ENCODE results near the gene FSTL4.

DNA sequence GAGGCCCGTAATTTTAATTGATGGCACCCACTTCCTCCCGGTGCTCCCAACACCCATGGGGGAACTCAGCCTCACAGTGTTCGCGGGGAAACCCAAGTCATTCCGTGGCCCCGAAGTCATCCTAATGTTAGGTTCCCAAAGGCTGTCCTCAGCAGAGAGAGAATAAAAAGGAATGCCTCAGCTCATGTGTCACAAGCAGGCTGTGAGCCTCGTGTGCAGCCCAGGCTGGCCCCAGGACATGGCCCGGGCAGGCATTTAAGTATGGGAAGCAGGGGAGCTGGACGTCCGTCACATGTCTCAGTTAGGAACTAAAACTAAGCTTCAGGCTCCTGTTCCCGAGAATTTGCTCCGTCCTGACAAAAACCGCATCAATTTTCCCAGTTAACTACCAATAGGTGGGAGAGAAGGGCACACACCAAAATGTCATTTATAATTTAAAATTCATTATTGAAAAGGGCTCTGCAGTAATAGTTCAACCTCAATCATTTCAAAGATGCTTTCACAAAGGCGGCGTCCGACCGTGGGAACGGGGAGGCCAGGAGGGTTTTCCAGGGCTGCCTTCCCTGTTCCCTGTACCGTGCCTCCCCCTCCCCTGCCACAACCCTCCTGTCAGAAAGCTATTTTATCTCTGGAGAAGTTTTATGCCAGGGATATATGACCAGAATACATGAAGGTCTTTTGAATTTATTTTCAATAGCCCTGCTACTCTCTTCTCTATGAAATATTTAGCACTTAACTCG lies 137.3 kb downstream of the FSTL4 start:
- TF ChIP-seq, protein P1, sequence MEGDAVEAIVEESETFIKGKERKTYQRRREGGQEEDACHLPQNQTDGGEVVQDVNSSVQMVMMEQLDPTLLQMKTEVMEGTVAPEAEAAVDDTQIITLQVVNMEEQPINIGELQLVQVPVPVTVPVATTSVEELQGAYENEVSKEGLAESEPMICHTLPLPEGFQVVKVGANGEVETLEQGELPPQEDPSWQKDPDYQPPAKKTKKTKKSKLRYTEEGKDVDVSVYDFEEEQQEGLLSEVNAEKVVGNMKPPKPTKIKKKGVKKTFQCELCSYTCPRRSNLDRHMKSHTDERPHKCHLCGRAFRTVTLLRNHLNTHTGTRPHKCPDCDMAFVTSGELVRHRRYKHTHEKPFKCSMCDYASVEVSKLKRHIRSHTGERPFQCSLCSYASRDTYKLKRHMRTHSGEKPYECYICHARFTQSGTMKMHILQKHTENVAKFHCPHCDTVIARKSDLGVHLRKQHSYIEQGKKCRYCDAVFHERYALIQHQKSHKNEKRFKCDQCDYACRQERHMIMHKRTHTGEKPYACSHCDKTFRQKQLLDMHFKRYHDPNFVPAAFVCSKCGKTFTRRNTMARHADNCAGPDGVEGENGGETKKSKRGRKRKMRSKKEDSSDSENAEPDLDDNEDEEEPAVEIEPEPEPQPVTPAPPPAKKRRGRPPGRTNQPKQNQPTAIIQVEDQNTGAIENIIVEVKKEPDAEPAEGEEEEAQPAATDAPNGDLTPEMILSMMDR (conservative IDR thresholded peaks at IDR 0.05) = no peak
- TF ChIP-seq EZH2 (IDR thresholded peaks at IDR 0.05; ENCODE audit: low read depth) = no peak
